ENCODE results near the gene LGR6. TPM values are rescaled to one million over a fixed set of nuclear protein-coding genes. Genes with fewer than 3 reads are reported as not detected.
"Not testable (repeated sequence)": the region's sequence is repeated elsewhere in the genome, so short reads cannot be mapped to it uniquely, and the experiment has no call there.

LGR6 gene
- total and polyA plus RNA-seq, 8 donors, result 0.75 to 1.8 (median 1.5) TPM

GRCh38 chr1:202351725-202352124 is 158.1 kb downstream of the LGR6 start:
- ATAC-seq, result no peak

GRCh38 chr1:202352583-202353197 is 159.1 kb downstream of the LGR6 start:
- H3K27me3 ChIP-seq; H3K4me3 ChIP-seq; ATAC-seq; DNase-seq; H3K36me3 ChIP-seq; intact Hi-C loops (cut with DNase I); H3K27ac ChIP-seq; H3K9me3 ChIP-seq: not testable (repeated sequence)
- peaks cover 0 to 37% of the 10 kb centered on the region in 2 donors for H3K4me1 ChIP-seq

More at GRCh38 chr1:202351725-202352124, 158.1 kb downstream of the LGR6 start:
- H3K36me3 ChIP-seq, result no peaks in the 10 kb centered on the region
- no peak overlapping the region for H3K27ac ChIP-seq
- intact Hi-C loops (cut with DNase I), result no loop called here
- TF ChIP-seq, protein P1, sequence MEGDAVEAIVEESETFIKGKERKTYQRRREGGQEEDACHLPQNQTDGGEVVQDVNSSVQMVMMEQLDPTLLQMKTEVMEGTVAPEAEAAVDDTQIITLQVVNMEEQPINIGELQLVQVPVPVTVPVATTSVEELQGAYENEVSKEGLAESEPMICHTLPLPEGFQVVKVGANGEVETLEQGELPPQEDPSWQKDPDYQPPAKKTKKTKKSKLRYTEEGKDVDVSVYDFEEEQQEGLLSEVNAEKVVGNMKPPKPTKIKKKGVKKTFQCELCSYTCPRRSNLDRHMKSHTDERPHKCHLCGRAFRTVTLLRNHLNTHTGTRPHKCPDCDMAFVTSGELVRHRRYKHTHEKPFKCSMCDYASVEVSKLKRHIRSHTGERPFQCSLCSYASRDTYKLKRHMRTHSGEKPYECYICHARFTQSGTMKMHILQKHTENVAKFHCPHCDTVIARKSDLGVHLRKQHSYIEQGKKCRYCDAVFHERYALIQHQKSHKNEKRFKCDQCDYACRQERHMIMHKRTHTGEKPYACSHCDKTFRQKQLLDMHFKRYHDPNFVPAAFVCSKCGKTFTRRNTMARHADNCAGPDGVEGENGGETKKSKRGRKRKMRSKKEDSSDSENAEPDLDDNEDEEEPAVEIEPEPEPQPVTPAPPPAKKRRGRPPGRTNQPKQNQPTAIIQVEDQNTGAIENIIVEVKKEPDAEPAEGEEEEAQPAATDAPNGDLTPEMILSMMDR (IDR thresholded peaks at IDR 0.05), result no peak
- peaks cover 0 to 37% of the 10 kb centered on the region in 2 donors for H3K4me1 ChIP-seq
- H3K27me3 ChIP-seq, result no peaks in the 10 kb centered on the region
- DNase-seq, result no peak
- no peak overlapping the region for H3K4me3 ChIP-seq
- H3K9me3 ChIP-seq, result no peaks in the 10 kb centered on the region

GRCh38 chr1:202355944-202356553 is 162.4 kb downstream of the LGR6 start:
- Histone ChIP-seq H3K27ac (no peak overlapping the region), H3K36me3 (no peaks in the 10 kb centered on the region), H3K4me3 (no peak overlapping the region), H3K27me3 (no peaks in the 10 kb centered on the region), H3K9me3 (no peaks in the 10 kb centered on the region), H3K4me1 (peaks cover 0 to 15% of the 10 kb centered on the region in 2 donors)
- ATAC-seq (no peak), DNase-seq (no peak)
- intact Hi-C loops (cut with DNase I), result no loop called here
- TF ChIP-seq, protein P1 (IDR thresholded peaks at IDR 0.05), result no peak

- Histone ChIP-seq H3K4me3 (no peak overlapping the region), H3K9me3 (no peaks in the 10 kb centered on the region), H3K27me3 (no peaks in the 10 kb centered on the region), H3K4me1 (peaks cover 0 to 6% of the 10 kb centered on the region in 2 donors), H3K36me3 (no peaks in the 10 kb centered on the region), H3K27ac (no peak overlapping the region)
- TF ChIP-seq, protein P1 (IDR thresholded peaks at IDR 0.05), result no peak
- DNase-seq (no peak), ATAC-seq (no peak)
- intact Hi-C loops (cut with DNase I), result no loop called here
These were observed 163.9 kb downstream of the LGR6 start for GRCh38 chr1:202357506-202357905.

GRCh38 chr1:202361224-202361623 is 167.6 kb downstream of the LGR6 start:
- no peaks in the 10 kb centered on the region for H3K36me3 ChIP-seq
- no peaks in the 10 kb centered on the region for H3K27me3 ChIP-seq
- intact Hi-C loops (cut with DNase I), result no loop called here
- no peak overlapping the region for H3K27ac ChIP-seq
- DNase-seq (no peak), ATAC-seq (no peak)
- TF ChIP-seq, protein P1 (IDR thresholded peaks at IDR 0.05), result no peak
- no peaks in the 10 kb centered on the region for H3K9me3 ChIP-seq
- H3K4me1 ChIP-seq, result peaks cover 0 to 10% of the 10 kb centered on the region in 2 donors
- H3K4me3 ChIP-seq, result no peak overlapping the region
